ENCODE results near the gene RCVRN.

Gene RCVRN

GRCh38 chr17:9850151-9850550 is 54.9 kb downstream of the RCVRN start:
- DNase-seq (ENCODE audit: low read depth): no peak

Data from stimulated activated CD8-positive, alpha-beta memory T cell treated with anti-CD3 and anti-CD28 coated beads, Interleukin-15, amount 100 ng/mL, for 24 hours (primary cell).